ENCODE measurements around the gene SPATA32. TPM values are rescaled to one million over a fixed set of nuclear protein-coding genes. Genes with fewer than 3 reads are reported as not detected.

The SPATA32 gene
- total RNA-seq, 4 donors from 2014 or later, result 0.48 TPM; not detected in 3

DNA sequence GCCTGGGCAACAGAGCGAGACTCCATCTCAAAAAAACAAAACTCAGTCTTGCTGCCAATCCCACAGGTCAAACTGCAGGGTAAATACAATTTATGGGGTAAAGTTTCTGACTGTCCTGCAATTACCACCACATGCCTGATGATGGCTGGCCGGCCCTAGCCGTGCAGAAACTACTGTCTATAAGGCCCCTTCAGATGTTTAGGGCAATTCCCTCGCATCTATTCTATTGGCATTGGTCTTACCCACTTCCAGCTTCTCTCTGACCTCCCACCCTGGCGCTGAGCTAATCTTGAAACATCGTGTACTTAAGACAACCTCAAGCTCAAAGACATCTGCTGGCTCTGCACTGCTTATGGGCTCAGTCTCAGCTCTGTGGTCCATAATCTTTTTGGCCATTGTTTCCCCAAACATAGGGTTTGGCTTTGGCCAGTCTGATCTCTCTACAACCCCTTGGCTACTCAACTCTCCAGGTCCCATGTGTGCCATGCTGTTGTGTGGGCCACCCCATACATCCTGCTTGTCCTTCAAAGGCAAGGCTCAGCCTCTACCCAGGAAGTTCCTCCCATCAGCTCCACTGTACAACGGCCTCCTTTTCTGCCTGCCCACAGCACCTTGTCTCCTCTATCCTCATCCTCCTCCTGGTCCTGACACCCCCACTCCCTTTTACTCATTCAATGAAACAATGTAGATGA, 38.3 kb upstream of the SPATA32 start:
- in situ Hi-C loops (cut with MboI; ENCODE audit: low pct_ligation_motif_present in 1 of 4, low pct_unique_long_range_greater_than_20kb in 1 of 4, low sequenced_read_pairs in 3 of 4), result no loop called here
- no peak for DNase-seq
- 71 to 81% methylated on average over 4 to 7 of the region's 7 CpGs for WGBS, 2 donors (ENCODE audit: low coverage in 1 of 2)
- no peaks in the 10 kb centered on the region for H3K9me3 ChIP-seq
- H3K27me3 ChIP-seq, result no peaks in the 10 kb centered on the region
- H3K36me3 ChIP-seq, result no peaks in the 10 kb centered on the region
- intact Hi-C loops (cut with DNase I; ENCODE audit: low total_unique reads), result no loop called here
- H3K4me1 ChIP-seq, result peaks cover 55 to 92% (median 69%) of the 10 kb centered on the region in 4 donors
- peak overlapping the region; percentile 85 to 89 (median 86) for H3K27ac ChIP-seq
- TF ChIP-seq POLR2A (IDR thresholded peaks at IDR 0.05) (no peak), EP300 (IDR thresholded peaks at IDR 0.05; ENCODE audit: low read depth) (no peak)
- no peak overlapping the region for H3K4me3 ChIP-seq

DNA sequence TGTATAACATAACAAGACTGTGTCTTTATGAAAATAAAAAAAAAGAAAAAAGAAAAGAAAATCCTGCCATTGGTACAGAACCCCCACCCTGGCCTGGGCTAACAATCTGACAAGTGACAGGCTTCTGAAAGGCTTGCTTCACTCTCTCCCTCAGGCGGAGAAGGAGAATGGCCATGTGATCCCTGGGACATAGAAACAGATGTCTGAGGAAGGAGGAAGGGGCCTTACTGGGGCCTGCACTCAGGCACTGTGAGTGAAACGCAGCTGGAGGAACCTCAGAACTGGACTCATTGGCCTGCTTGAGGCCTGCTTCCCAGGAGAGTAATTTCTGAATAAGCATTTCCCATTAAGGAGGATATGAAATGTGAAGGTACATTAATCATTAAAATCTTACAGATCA, 37.5 kb upstream of the SPATA32 start:
- in situ Hi-C loops (cut with MboI; ENCODE audit: low pct_ligation_motif_present in 1 of 4, low pct_unique_long_range_greater_than_20kb in 1 of 4, low sequenced_read_pairs in 3 of 4) (no loop called here), intact Hi-C loops (cut with DNase I; ENCODE audit: low total_unique reads) (loop anchor here (10.0 kb wide), 1 partner anchor 485 kb away; no protein-coding TSS in a partner anchor)

GRCh38 chr17:45298546-45299285, 36.8 kb upstream of the SPATA32 start:
- no peak overlapping the region for H3K4me3 ChIP-seq
- H3K4me1 ChIP-seq, result peaks cover 69 to 98% (median 79%) of the 10 kb centered on the region in 4 donors
- H3K36me3 ChIP-seq, result no peaks in the 10 kb centered on the region
- H3K27ac ChIP-seq, result peak overlapping the region; percentile 85 to 89 (median 86)
- in situ Hi-C loops (cut with MboI; ENCODE audit: low pct_ligation_motif_present in 1 of 4, low pct_unique_long_range_greater_than_20kb in 1 of 4, low sequenced_read_pairs in 3 of 4), result no loop called here
- WGBS, 2 donors (ENCODE audit: low coverage in 1 of 2), result 78 to 86% methylated on average over 4 to 8 of the region's 8 CpGs
- H3K27me3 ChIP-seq, result no peaks in the 10 kb centered on the region
- H3K9me3 ChIP-seq, result no peaks in the 10 kb centered on the region
- DNase-seq, result no peak
- intact Hi-C loops (cut with DNase I; ENCODE audit: low total_unique reads), result loop anchor here (10.0 kb wide), 1 partner anchor 484 kb away; no protein-coding TSS in a partner anchor
- no peak for TF ChIP-seq EP300 (IDR thresholded peaks at IDR 0.05; ENCODE audit: low read depth)
- TF ChIP-seq, protein P1, sequence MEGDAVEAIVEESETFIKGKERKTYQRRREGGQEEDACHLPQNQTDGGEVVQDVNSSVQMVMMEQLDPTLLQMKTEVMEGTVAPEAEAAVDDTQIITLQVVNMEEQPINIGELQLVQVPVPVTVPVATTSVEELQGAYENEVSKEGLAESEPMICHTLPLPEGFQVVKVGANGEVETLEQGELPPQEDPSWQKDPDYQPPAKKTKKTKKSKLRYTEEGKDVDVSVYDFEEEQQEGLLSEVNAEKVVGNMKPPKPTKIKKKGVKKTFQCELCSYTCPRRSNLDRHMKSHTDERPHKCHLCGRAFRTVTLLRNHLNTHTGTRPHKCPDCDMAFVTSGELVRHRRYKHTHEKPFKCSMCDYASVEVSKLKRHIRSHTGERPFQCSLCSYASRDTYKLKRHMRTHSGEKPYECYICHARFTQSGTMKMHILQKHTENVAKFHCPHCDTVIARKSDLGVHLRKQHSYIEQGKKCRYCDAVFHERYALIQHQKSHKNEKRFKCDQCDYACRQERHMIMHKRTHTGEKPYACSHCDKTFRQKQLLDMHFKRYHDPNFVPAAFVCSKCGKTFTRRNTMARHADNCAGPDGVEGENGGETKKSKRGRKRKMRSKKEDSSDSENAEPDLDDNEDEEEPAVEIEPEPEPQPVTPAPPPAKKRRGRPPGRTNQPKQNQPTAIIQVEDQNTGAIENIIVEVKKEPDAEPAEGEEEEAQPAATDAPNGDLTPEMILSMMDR (IDR thresholded peaks at IDR 0.05), result no peak
- no peak for TF ChIP-seq POLR2AphosphoS5 (IDR thresholded peaks at IDR 0.05)
- TF ChIP-seq POLR2A (IDR thresholded peaks at IDR 0.05), result no peak

More for the DNA sequence above, 37.5 kb upstream of the SPATA32 start:
- 62 to 71% methylated on average over 1 to 2 of the region's 2 CpGs for whole genome bisulfite sequencing, 2 donors (ENCODE audit: low coverage in 1 of 2)
- Histone ChIP-seq H3K4me1 (peaks cover 63 to 92% (median 73%) of the 10 kb centered on the region in 4 donors), H3K9me3 (no peaks in the 10 kb centered on the region), H3K27ac (peak overlapping the region; percentile 85 to 89 (median 86)), H3K27me3 (no peaks in the 10 kb centered on the region), H3K4me3 (no peak overlapping the region), H3K36me3 (no peaks in the 10 kb centered on the region)
- no peak for TF ChIP-seq POLR2AphosphoS5 (IDR thresholded peaks at IDR 0.05)
- TF ChIP-seq EP300 (IDR thresholded peaks at IDR 0.05; ENCODE audit: low read depth), result no peak
- TF ChIP-seq, protein P1 (IDR thresholded peaks at IDR 0.05), result no peak
- TF ChIP-seq POLR2A (IDR thresholded peaks at IDR 0.05), result no peak
- DNase-seq, result no peak

GRCh38 chr17:45296833-45297124, 34.9 kb upstream of the SPATA32 start:
- in situ Hi-C loops (cut with MboI; ENCODE audit: low pct_ligation_motif_present in 1 of 4, low pct_unique_long_range_greater_than_20kb in 1 of 4, low sequenced_read_pairs in 3 of 4), result no loop called here
- Histone ChIP-seq H3K4me3 (no peak overlapping the region), H3K27ac (peak overlapping the region; percentile 85 to 89 (median 86)), H3K36me3 (no peaks in the 10 kb centered on the region), H3K4me1 (peaks cover 74 to 98% (median 86%) of the 10 kb centered on the region in 4 donors), H3K27me3 (no peaks in the 10 kb centered on the region), H3K9me3 (no peaks in the 10 kb centered on the region)
- peak in 2 of 3 donors; percentile 51 to 57 for TF ChIP-seq POLR2AphosphoS5 (IDR thresholded peaks at IDR 0.05)
- TF ChIP-seq EP300 (IDR thresholded peaks at IDR 0.05; ENCODE audit: low read depth), result no peak
- DNase-seq, result peak; percentile 73
- 23% methylated on average over 1 of the region's 1 CpG; no CpG with 5 or more reads in 1 of the 2 donors for WGBS, 2 donors (ENCODE audit: low coverage in 1 of 2)
- intact Hi-C loops (cut with DNase I; ENCODE audit: low total_unique reads), result loop anchor here (10.0 kb wide), 1 partner anchor 482 kb away; no protein-coding TSS in a partner anchor

Measured in transverse colon (tissue), 4 donors.